ENCODE results near the gene CTPS1. TPM values are rescaled to one million over a fixed set of nuclear protein-coding genes. Genes with fewer than 3 reads are reported as not detected.

Gene CTPS1
- total RNA-seq, 1 donor from 2014 or later, result 43.0 TPM

- no peak for DNase-seq
- H3K4me1 Mint-ChIP-seq, result peaks cover 4% of the 10 kb centered on the region
- ChIA-PET POLR2A (interaction anchor here (0.6 kb wide), 1 partner anchor 62 kb away, joined by 6 read pairs; no protein-coding TSS in a partner anchor), CTCF (no interaction called here)
- no peaks in the 10 kb centered on the region for H3K27me3 Mint-ChIP-seq
- no peak overlapping the region for H3K4me3 Mint-ChIP-seq
- no peak overlapping the region for H3K27ac Mint-ChIP-seq
- no peaks in the 10 kb centered on the region for H3K36me3 Mint-ChIP-seq (ENCODE audit: low read depth)
- intact Hi-C loops (cut with micrococcal nuclease), result no loop called here
- no peaks in the 10 kb centered on the region for H3K9me3 Mint-ChIP-seq
- TF ChIP-seq, protein P1, sequence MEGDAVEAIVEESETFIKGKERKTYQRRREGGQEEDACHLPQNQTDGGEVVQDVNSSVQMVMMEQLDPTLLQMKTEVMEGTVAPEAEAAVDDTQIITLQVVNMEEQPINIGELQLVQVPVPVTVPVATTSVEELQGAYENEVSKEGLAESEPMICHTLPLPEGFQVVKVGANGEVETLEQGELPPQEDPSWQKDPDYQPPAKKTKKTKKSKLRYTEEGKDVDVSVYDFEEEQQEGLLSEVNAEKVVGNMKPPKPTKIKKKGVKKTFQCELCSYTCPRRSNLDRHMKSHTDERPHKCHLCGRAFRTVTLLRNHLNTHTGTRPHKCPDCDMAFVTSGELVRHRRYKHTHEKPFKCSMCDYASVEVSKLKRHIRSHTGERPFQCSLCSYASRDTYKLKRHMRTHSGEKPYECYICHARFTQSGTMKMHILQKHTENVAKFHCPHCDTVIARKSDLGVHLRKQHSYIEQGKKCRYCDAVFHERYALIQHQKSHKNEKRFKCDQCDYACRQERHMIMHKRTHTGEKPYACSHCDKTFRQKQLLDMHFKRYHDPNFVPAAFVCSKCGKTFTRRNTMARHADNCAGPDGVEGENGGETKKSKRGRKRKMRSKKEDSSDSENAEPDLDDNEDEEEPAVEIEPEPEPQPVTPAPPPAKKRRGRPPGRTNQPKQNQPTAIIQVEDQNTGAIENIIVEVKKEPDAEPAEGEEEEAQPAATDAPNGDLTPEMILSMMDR (IDR thresholded peaks at IDR 0.05), result no peak
- ATAC-seq (ENCODE audit: low read depth), result no peak
Measured at GRCh38 chr1:40966417-40966816, 13.1 kb upstream of the CTPS1 start.

- H3K9me3 Mint-ChIP-seq, result no peaks in the 10 kb centered on the region
- peaks cover 4% of the 10 kb centered on the region for H3K4me1 Mint-ChIP-seq
- ChIA-PET CTCF (no interaction called here), POLR2A (no interaction called here)
- no peaks in the 10 kb centered on the region for H3K27me3 Mint-ChIP-seq
- no peak overlapping the region for H3K4me3 Mint-ChIP-seq
- ATAC-seq (ENCODE audit: low read depth) (no peak), DNase-seq (no peak)
- H3K27ac Mint-ChIP-seq, result no peak overlapping the region
- H3K36me3 Mint-ChIP-seq (ENCODE audit: low read depth), result no peaks in the 10 kb centered on the region
- intact Hi-C loops (cut with micrococcal nuclease), result no loop called here
- TF ChIP-seq, protein P1 (IDR thresholded peaks at IDR 0.05), result no peak
Measured at GRCh38 chr1:40969445-40969844, 10.1 kb upstream of the CTPS1 start.

GRCh38 chr1:40971966-40972365 lies 7.5 kb upstream of the CTPS1 start:
- no peaks in the 10 kb centered on the region for H3K36me3 Mint-ChIP-seq (ENCODE audit: low read depth)
- ATAC-seq (ENCODE audit: low read depth), result no peak
- ChIA-PET POLR2A (interaction anchor here (0.7 kb wide), 1 partner anchor 180 kb away, joined by 10 read pairs; no protein-coding TSS in a partner anchor), CTCF (interaction anchor here (1.2 kb wide), 1 partner anchor 23 kb away, joined by 3 read pairs; no protein-coding TSS in a partner anchor)
- H3K4me3 Mint-ChIP-seq, result no peak overlapping the region
- H3K27ac Mint-ChIP-seq, result no peak overlapping the region
- intact Hi-C loops (cut with micrococcal nuclease), result no loop called here
- TF ChIP-seq, protein P1 (IDR thresholded peaks at IDR 0.05), result no peak
- H3K27me3 Mint-ChIP-seq, result no peaks in the 10 kb centered on the region
- no peaks in the 10 kb centered on the region for H3K9me3 Mint-ChIP-seq
- no peak for DNase-seq
- peaks cover 4% of the 10 kb centered on the region for H3K4me1 Mint-ChIP-seq

GRCh38 chr1:40973912-40974311 lies 5.6 kb upstream of the CTPS1 start:
- no peak overlapping the region for H3K27ac Mint-ChIP-seq
- ChIA-PET POLR2A (no interaction called here), CTCF (interaction anchor here (0.5 kb wide), 1 partner anchor 22 kb away, joined by 4 read pairs; no protein-coding TSS in a partner anchor)
- DNase-seq, result no peak
- no peak overlapping the region for H3K4me3 Mint-ChIP-seq
- intact Hi-C loops (cut with micrococcal nuclease), result no loop called here
- H3K4me1 Mint-ChIP-seq, result no peaks in the 10 kb centered on the region
- no peaks in the 10 kb centered on the region for H3K9me3 Mint-ChIP-seq
- TF ChIP-seq, protein P1 (IDR thresholded peaks at IDR 0.05), result no peak
- H3K36me3 Mint-ChIP-seq (ENCODE audit: low read depth), result no peaks in the 10 kb centered on the region
- no peaks in the 10 kb centered on the region for H3K27me3 Mint-ChIP-seq
- no peak for ATAC-seq (ENCODE audit: low read depth)

- TF ChIP-seq, protein P1 (IDR thresholded peaks at IDR 0.05), result no peak
- intact Hi-C loops (cut with micrococcal nuclease), result no loop called here
- Mint-ChIP-seq H3K36me3 (ENCODE audit: low read depth) (no peaks in the 10 kb centered on the region), H3K27ac (no peak overlapping the region), H3K9me3 (no peaks in the 10 kb centered on the region), H3K4me3 (no peak overlapping the region), H3K4me1 (no peaks in the 10 kb centered on the region), H3K27me3 (no peaks in the 10 kb centered on the region)
- ChIA-PET CTCF (no interaction called here), POLR2A (no interaction called here)
- no peak for ATAC-seq (ENCODE audit: low read depth)
- no peak for DNase-seq
Measured at GRCh38 chr1:40974945-40975344, 4.6 kb upstream of the CTPS1 start.

All from activated B cell treated with CpG ODN at 0.5 μM for 24 hours (primary cell).